GM15510 (cell line): ENCODE results near the gene KRTAP13-4.

Source experiments
- POLR2A ChIP-seq: IDR thresholded peaks from 3 replicates; pipeline ENCODE4 v1.6.1; 2011; ENCODE audit warnings: borderline replicate concordance; ENCODE audit not compliant: insufficient read length; ENCODE audit errors: extremely low read depth

The KRTAP13-4 gene

GRCh38 chr21:30463713-30464112 lies 33.7 kb downstream of the KRTAP13-4 start:
- TF ChIP-seq POLR2A: no peak

- no peak for TF ChIP-seq POLR2A
These were observed 39.1 kb downstream of the KRTAP13-4 start for GRCh38 chr21:30468900-30469714.

GRCh38 chr21:30478004-30478403 lies 48.0 kb downstream of the KRTAP13-4 start:
- no peak for TF ChIP-seq POLR2A

- TF ChIP-seq POLR2A: no peak
These were observed 49.2 kb downstream of the KRTAP13-4 start for GRCh38 chr21:30479259-30479658.

GRCh38 chr21:30480145-30480544 lies 50.1 kb downstream of the KRTAP13-4 start, which contains the start of gene KRTAP19-1:
Gene KRTAP19-1 (minus strand): TSS chr21:30480367. CDS start chr21:30480317, 50 bp downstream.
- TF ChIP-seq POLR2A: no peak
